Peyer's patch (tissue), 4 donors: ENCODE measurements around the gene CACNB1. TPM values are rescaled to one million over a fixed set of nuclear protein-coding genes. Genes with fewer than 3 reads are reported as not detected.

ENCODE experiments used
- DNase-seq, 3 donors: peaks; one replicate each; pipeline ENCODE4 v3.0.0-alpha.2; 2017 to 2019
- H3K27ac ChIP-seq, 4 donors: fragments of 200-600 bp; sonication (generic); one replicate each; pipeline ENCODE4 v1.5.1; 2016 to 2019
- H3K27me3 ChIP-seq, 2 donors: fragments of 200-600 bp; sonication (generic); one replicate each; pipeline ENCODE4 v1.5.1; 2019
- H3K36me3 ChIP-seq, 3 donors: fragments of 200-600 bp; sonication (generic); one replicate each; pipeline ENCODE4 v1.5.1; 2016 to 2019
- H3K4me1 ChIP-seq, 4 donors: fragments of 200-600 bp; sonication (generic); one replicate each; pipeline ENCODE4 v1.5.1; 2016 to 2019
- H3K4me3 ChIP-seq, 4 donors: fragments of 200-600 bp; sonication (generic); 1 replicate in 3 of 4; 2 replicates in 1 of 4; pipeline ENCODE4 v1.5.1; 2016 to 2019; ENCODE audit warnings: mild to moderate bottlenecking in 1 of 4
- H3K9me3 ChIP-seq, 4 donors: fragments of 200-600 bp; sonication (generic); one replicate each; pipeline ENCODE4 v1.5.1; 2016 to 2019; ENCODE audit warnings: mild to moderate bottlenecking in 1 of 4
- CTCF ChIP-seq, 6 experiments: fragments of 450-650 bp in 4 of 6; fragments of 200-600 bp in 2 of 6; sonication (generic) in 1 of 6; IDR thresholded peaks; one replicate each; pipeline ENCODE4 v1.5.1; 2017 to 2019; ENCODE audit warnings: antibody characterized with exemption in 6 of 6, mild to moderate bottlenecking in 3 of 6, moderate library complexity in 1 of 6
- POLR2A ChIP-seq, 2 donors: fragments of 450-650 bp; IDR thresholded peaks; one replicate each; pipeline ENCODE4 v1.5.1; 2017; ENCODE audit warnings: antibody characterized with exemption in 2 of 2, mild to moderate bottlenecking in 2 of 2, moderate library complexity in 2 of 2
- total RNA-seq, 4 donors: library from RNA; depleted of rRNA; stranded (reverse); fragments of >200 nt; gene quantifications; one replicate each; pipeline ENCODE4 v1.1.0, GENCODE V29; 2016

The CACNB1 gene
- total RNA-seq, 4 donors from 2014 or later: 2.5 to 5.0 (median 2.8) TPM

- no peak for DNase-seq
- no peaks in the 10 kb centered on the region for H3K27me3 ChIP-seq
- no peak overlapping the region for H3K27ac ChIP-seq
- TF ChIP-seq POLR2A (IDR thresholded peaks at IDR 0.05): no peak
- TF ChIP-seq CTCF (IDR thresholded peaks at IDR 0.05): no peak
- H3K4me3 ChIP-seq: no peak overlapping the region
- peaks cover 0 to 16% (median 14%) of the 10 kb centered on the region in 4 donors for H3K4me1 ChIP-seq
- peaks cover 0 to 3% (median 0%) of the 10 kb centered on the region in 3 donors for H3K36me3 ChIP-seq
- H3K9me3 ChIP-seq: no peaks in the 10 kb centered on the region
Observed at GRCh38 chr17:39193346-39193745, 4.1 kb downstream of the CACNB1 start.

GRCh38 chr17:39192901-39193300 is 4.6 kb downstream of the CACNB1 start:
- Histone ChIP-seq H3K27ac (no peak overlapping the region), H3K9me3 (no peaks in the 10 kb centered on the region), H3K4me1 (peaks cover 0 to 14% (median 12%) of the 10 kb centered on the region in 4 donors), H3K27me3 (no peaks in the 10 kb centered on the region), H3K4me3 (no peak overlapping the region), H3K36me3 (peaks cover 0 to 3% (median 0%) of the 10 kb centered on the region in 3 donors)
- no peak for DNase-seq
- no peak for TF ChIP-seq CTCF (IDR thresholded peaks at IDR 0.05)
- TF ChIP-seq POLR2A (IDR thresholded peaks at IDR 0.05): no peak

- Histone ChIP-seq H3K4me1 (peaks cover 0 to 13% (median 5%) of the 10 kb centered on the region in 4 donors), H3K27me3 (no peaks in the 10 kb centered on the region), H3K27ac (no peak overlapping the region), H3K4me3 (no peak overlapping the region), H3K9me3 (no peaks in the 10 kb centered on the region), H3K36me3 (peaks cover 0 to 3% (median 0%) of the 10 kb centered on the region in 3 donors)
- TF ChIP-seq CTCF (IDR thresholded peaks at IDR 0.05) (no peak), POLR2A (IDR thresholded peaks at IDR 0.05) (no peak)
- no peak for DNase-seq
Observed at GRCh38 chr17:39191750-39192510, 5.5 kb downstream of the CACNB1 start.

GRCh38 chr17:39187152-39187830 is 10.2 kb downstream of the CACNB1 start:
- no peaks in the 10 kb centered on the region for H3K9me3 ChIP-seq
- TF ChIP-seq POLR2A (IDR thresholded peaks at IDR 0.05) (no peak), CTCF (IDR thresholded peaks at IDR 0.05) (no peak)
- H3K4me1 ChIP-seq: no peaks in the 10 kb centered on the region
- H3K27me3 ChIP-seq: no peaks in the 10 kb centered on the region
- no peak for DNase-seq
- H3K27ac ChIP-seq: no peak overlapping the region
- H3K4me3 ChIP-seq: no peak overlapping the region
- H3K36me3 ChIP-seq: peaks cover 0 to 25% (median 0%) of the 10 kb centered on the region in 3 donors

- H3K9me3 ChIP-seq: no peaks in the 10 kb centered on the region
- no peak overlapping the region for H3K4me3 ChIP-seq
- no peak for TF ChIP-seq POLR2A (IDR thresholded peaks at IDR 0.05)
- no peak for TF ChIP-seq CTCF (IDR thresholded peaks at IDR 0.05)
Observed at GRCh38 chr17:39186481-39187002, 10.9 kb downstream of the CACNB1 start.

More at GRCh38 chr17:39186481-39187002, 10.9 kb downstream of the CACNB1 start:
- H3K27me3 ChIP-seq: no peaks in the 10 kb centered on the region
- H3K27ac ChIP-seq: no peak overlapping the region
- H3K4me1 ChIP-seq: no peaks in the 10 kb centered on the region
- no peak for DNase-seq
- H3K36me3 ChIP-seq: peaks cover 0 to 25% (median 0%) of the 10 kb centered on the region in 3 donors
